ENCODE results near the gene JSRP1.

Gene JSRP1

DNA sequence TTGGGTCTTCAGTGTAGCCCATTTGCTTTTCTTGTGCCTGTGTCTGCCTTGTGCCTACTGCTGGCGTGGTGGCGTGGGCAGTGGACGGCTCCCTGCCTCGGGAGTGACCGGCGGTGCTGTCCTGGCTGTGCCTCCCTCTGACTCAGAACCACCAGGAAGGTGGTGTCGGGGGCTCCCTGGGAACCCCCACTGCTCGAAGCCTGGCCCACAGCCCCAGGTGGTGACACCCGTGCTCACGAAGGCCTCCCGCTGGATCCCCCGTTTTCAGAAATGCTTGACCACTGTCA, 12.1 kb downstream of the JSRP1 start:
- H3K9me2 ChIP-seq (ENCODE audit: low read depth, low read length) = no peaks in the 10 kb centered on the region
- TF ChIP-seq EZH2 (IDR thresholded peaks at IDR 0.05; ENCODE audit: borderline replicate concordance, low read length) = no peak
- TF ChIP-seq, protein P1, sequence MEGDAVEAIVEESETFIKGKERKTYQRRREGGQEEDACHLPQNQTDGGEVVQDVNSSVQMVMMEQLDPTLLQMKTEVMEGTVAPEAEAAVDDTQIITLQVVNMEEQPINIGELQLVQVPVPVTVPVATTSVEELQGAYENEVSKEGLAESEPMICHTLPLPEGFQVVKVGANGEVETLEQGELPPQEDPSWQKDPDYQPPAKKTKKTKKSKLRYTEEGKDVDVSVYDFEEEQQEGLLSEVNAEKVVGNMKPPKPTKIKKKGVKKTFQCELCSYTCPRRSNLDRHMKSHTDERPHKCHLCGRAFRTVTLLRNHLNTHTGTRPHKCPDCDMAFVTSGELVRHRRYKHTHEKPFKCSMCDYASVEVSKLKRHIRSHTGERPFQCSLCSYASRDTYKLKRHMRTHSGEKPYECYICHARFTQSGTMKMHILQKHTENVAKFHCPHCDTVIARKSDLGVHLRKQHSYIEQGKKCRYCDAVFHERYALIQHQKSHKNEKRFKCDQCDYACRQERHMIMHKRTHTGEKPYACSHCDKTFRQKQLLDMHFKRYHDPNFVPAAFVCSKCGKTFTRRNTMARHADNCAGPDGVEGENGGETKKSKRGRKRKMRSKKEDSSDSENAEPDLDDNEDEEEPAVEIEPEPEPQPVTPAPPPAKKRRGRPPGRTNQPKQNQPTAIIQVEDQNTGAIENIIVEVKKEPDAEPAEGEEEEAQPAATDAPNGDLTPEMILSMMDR (IDR thresholded peaks at IDR 0.05; ENCODE audit: low read length) = no peak
- H2AFZ ChIP-seq (ENCODE audit: low read length) = no peak overlapping the region
- no peaks in the 10 kb centered on the region for H3K9me3 ChIP-seq (ENCODE audit: low read length)
- peaks cover 33% of the 10 kb centered on the region for H3K79me2 ChIP-seq (ENCODE audit: insufficient read depth, low read length)
- no peak overlapping the region for H3K9ac ChIP-seq (ENCODE audit: low read length)
- no peaks in the 10 kb centered on the region for H4K20me1 ChIP-seq (ENCODE audit: insufficient read depth, low read length)
- H3K4me3 ChIP-seq (ENCODE audit: low read depth, low read length, poor library complexity, severe bottlenecking) = no peak overlapping the region
- H3K36me3 ChIP-seq (ENCODE audit: insufficient read depth, low read length) = peaks cover 61% of the 10 kb centered on the region
- peaks cover 25% of the 10 kb centered on the region for H3K4me1 ChIP-seq (ENCODE audit: insufficient read depth, low read length, severe bottlenecking)
- no peak overlapping the region for H3K27ac ChIP-seq (ENCODE audit: low read depth, low read length, poor library complexity, severe bottlenecking)
- H3K4me2 ChIP-seq (ENCODE audit: low read length) = no peak overlapping the region
- H3K27me3 ChIP-seq (ENCODE audit: insufficient read depth, low read length) = no peaks in the 10 kb centered on the region
- no peaks in the 10 kb centered on the region for H3F3A ChIP-seq (ENCODE audit: insufficient read depth, low read length)

DNA sequence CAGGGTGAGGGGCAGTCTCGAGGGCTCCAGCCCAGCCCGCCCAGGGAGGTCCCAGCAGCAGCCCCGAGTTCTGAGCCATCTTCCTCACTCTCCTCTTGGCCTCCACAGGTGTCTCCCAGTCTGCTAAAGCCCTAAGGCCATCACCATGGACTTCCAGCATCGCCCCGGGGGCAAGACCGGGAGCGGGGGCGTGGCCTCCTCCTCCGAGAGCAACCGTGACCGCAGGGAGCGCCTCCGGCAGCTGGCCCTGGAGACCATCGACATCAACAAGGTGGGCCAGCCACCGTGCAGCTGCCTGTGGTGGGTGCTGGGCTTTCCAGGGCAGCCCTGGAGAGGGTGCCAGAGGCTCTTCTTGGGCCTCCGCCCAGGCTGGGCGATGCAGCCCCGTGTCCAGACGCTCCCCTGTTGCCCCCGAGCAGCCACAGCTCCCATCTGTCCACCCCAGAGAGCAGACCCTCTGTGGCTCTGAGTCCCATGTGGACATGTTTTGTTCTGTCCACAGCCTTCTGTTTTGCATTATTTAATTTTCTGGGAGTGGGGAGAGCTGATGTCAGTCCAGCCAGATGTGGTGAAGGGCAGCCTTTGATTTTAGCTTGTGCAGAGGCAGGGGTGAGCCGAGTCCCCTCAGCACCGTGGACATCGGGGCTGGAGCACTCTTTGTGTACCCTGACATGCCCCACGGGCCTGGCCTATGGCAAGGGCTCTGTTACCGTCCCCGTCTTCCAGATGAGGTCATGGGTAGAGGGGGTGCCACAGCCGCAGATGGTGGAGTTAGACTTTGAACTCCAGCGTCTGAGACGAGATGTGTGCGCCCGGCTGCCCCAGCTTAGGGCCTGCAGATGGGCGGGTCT, 12.7 kb downstream of the JSRP1 start:
- Histone ChIP-seq H3K4me2 (ENCODE audit: low read length) (no peak overlapping the region), H3K9me2 (ENCODE audit: low read depth, low read length) (no peaks in the 10 kb centered on the region), H3K4me3 (ENCODE audit: low read depth, low read length, poor library complexity, severe bottlenecking) (no peak overlapping the region), H3F3A (ENCODE audit: insufficient read depth, low read length) (no peaks in the 10 kb centered on the region), H3K9me3 (ENCODE audit: low read length) (no peaks in the 10 kb centered on the region), H3K27ac (ENCODE audit: low read depth, low read length, poor library complexity, severe bottlenecking) (no peak overlapping the region), H3K36me3 (ENCODE audit: insufficient read depth, low read length) (peaks cover 61% of the 10 kb centered on the region), H3K9ac (ENCODE audit: low read length) (no peak overlapping the region), H3K27me3 (ENCODE audit: insufficient read depth, low read length) (no peaks in the 10 kb centered on the region), H4K20me1 (ENCODE audit: insufficient read depth, low read length) (no peaks in the 10 kb centered on the region), H2AFZ (ENCODE audit: low read length) (no peak overlapping the region), H3K4me1 (ENCODE audit: insufficient read depth, low read length, severe bottlenecking) (peaks cover 30% of the 10 kb centered on the region), H3K79me2 (ENCODE audit: insufficient read depth, low read length) (peaks cover 38% of the 10 kb centered on the region)
- TF ChIP-seq EZH2 (IDR thresholded peaks at IDR 0.05; ENCODE audit: borderline replicate concordance, low read length) = no peak
- TF ChIP-seq, protein P1 (IDR thresholded peaks at IDR 0.05; ENCODE audit: low read length) = no peak

DNA sequence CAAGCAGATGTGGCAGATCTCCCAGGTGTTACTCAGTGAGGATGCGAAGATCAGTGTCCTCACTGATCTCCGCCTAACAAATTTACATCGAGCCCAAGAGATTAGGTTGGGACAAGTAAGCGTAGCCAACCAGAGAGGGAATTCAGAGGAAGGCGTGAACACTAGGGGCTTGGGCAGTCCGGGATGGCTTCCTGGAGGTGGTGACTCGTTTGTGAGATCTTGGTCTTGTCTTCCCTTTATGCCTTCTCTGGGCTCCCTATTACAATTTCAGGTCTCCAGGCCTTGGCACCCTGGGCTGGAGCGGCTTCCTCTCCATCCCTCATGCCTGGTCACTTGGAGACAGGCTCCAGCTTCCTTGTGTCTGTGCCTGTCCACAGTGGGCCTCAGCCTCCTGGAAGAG, 13.4 kb downstream of the JSRP1 start:
- H3K27me3 ChIP-seq (ENCODE audit: insufficient read depth, low read length) = no peaks in the 10 kb centered on the region
- no peak overlapping the region for H3K4me2 ChIP-seq (ENCODE audit: low read length)
- H2AFZ ChIP-seq (ENCODE audit: low read length) = no peak overlapping the region
- peaks cover 37% of the 10 kb centered on the region for H3K4me1 ChIP-seq (ENCODE audit: insufficient read depth, low read length, severe bottlenecking)
- no peaks in the 10 kb centered on the region for H3K9me2 ChIP-seq (ENCODE audit: low read depth, low read length)
- no peaks in the 10 kb centered on the region for H3K9me3 ChIP-seq (ENCODE audit: low read length)
- H3K9ac ChIP-seq (ENCODE audit: low read length) = no peak overlapping the region
- H3K36me3 ChIP-seq (ENCODE audit: insufficient read depth, low read length) = peaks cover 61% of the 10 kb centered on the region
- H3K4me3 ChIP-seq (ENCODE audit: low read depth, low read length, poor library complexity, severe bottlenecking) = no peak overlapping the region
- H4K20me1 ChIP-seq (ENCODE audit: insufficient read depth, low read length) = no peaks in the 10 kb centered on the region
- no peak for TF ChIP-seq EZH2 (IDR thresholded peaks at IDR 0.05; ENCODE audit: borderline replicate concordance, low read length)
- TF ChIP-seq, protein P1 (IDR thresholded peaks at IDR 0.05; ENCODE audit: low read length) = no peak
- peaks cover 45% of the 10 kb centered on the region for H3K79me2 ChIP-seq (ENCODE audit: insufficient read depth, low read length)
- no peak overlapping the region for H3K27ac ChIP-seq (ENCODE audit: low read depth, low read length, poor library complexity, severe bottlenecking)
- no peaks in the 10 kb centered on the region for H3F3A ChIP-seq (ENCODE audit: insufficient read depth, low read length)

Measured in OCI-LY1 (cell line).